Vagina (tissue), 2 donors: ENCODE results near the gene APBB2. TPM values are rescaled to one million over a fixed set of nuclear protein-coding genes. Genes with fewer than 3 reads are reported as not detected.

Experiments
- DNase-seq, 2 donors: peaks; one replicate each; pipeline ENCODE4 v3.0.0-alpha.2; 2017; ENCODE audit errors: extremely low spot score in 2 of 2
- H3K27ac ChIP-seq: fragments of 200-600 bp; sonication (generic); one replicate; pipeline ENCODE4 v1.5.1; 2019
- H3K27me3 ChIP-seq: fragments of 200-600 bp; sonication (generic); one replicate; pipeline ENCODE4 v1.5.1; 2019
- H3K36me3 ChIP-seq, 2 donors: fragments of 200-600 bp; sonication (generic); one replicate each; pipeline ENCODE4 v1.5.1; 2017 to 2019
- H3K4me1 ChIP-seq: fragments of 200-600 bp; sonication (generic); one replicate; pipeline ENCODE4 v1.5.1; 2019
- H3K4me3 ChIP-seq, 2 donors: fragments of 200-600 bp; sonication (generic); 1 replicate in 1 of 2; 2 replicates in 1 of 2; pipeline ENCODE4 v1.5.1; 2016 to 2019
- H3K9me3 ChIP-seq: fragments of 200-600 bp; sonication (generic); one replicate; pipeline ENCODE4 v1.5.1; 2019
- POLR2A ChIP-seq, 2 donors: fragments of 450-650 bp; IDR thresholded peaks; one replicate each; pipeline ENCODE4 v1.6.1; 2017; ENCODE audit warnings: antibody characterized with exemption in 2 of 2, mild to moderate bottlenecking in 2 of 2, moderate library complexity in 2 of 2
- POLR2AphosphoS5 ChIP-seq, 2 donors: sonication (generic); formaldehyde crosslinking; IDR thresholded peaks; one replicate each; pipeline ENCODE4 v1.9.0; 2017; ENCODE audit warnings: antibody characterized with exemption in 2 of 2, mild to moderate bottlenecking in 2 of 2, low read depth in 1 of 2; ENCODE audit not compliant: insufficient read depth in 1 of 2
- intact Hi-C: fragments of 100-400 bp; cut with DNase I; formaldehyde crosslinking; loops from one replicate; pipeline ENCODE4 v1.15.1; 2023
- total RNA-seq: library from RNA; depleted of rRNA; stranded (reverse); fragments of >200 nt; gene quantifications from one replicate; pipeline ENCODE4 v1.2.3, GENCODE V29; 2016
- TF ChIP-seq, protein P1 (sequence below), 3 experiments: fragments of 450-650 bp in 2 of 3; fragments of 200-600 bp in 1 of 3; sonication (generic) in 1 of 3; IDR thresholded peaks; one replicate each; pipeline ENCODE4 v1.5.1; 2017 to 2019; ENCODE audit warnings: antibody characterized with exemption in 3 of 3, mild to moderate bottlenecking in 2 of 3, moderate library complexity in 2 of 3

The APBB2 gene
- total RNA-seq, 1 donor from 2014 or later, result 68.8 TPM

DNA sequence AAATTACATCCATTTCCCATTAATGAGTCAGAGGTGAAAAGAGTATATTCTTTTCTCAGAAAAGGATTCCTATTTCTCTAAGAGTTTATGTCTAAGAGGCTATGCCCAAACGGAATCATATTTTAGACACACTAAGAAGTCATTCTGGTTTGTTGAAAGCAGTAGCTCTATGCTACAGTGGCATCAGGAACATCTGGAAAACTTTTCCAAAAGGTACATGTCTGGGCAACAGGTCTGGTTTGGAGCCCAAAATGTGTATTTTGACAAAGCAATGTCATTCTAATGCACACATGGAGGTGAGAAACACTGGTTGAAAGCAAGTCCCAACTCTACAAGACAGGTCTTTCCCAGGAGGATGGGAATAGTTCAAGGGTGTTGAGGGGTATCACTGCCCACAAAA, 56.1 kb downstream of the APBB2 start:
- Histone ChIP-seq H3K27ac (no peak overlapping the region), H3K4me1 (peaks cover 69% of the 10 kb centered on the region), H3K27me3 (no peaks in the 10 kb centered on the region), H3K9me3 (no peaks in the 10 kb centered on the region), H3K36me3 (no peaks in the 10 kb centered on the region), H3K4me3 (no peak overlapping the region)
- intact Hi-C loops, result loop anchor here (10.0 kb wide), 1 partner anchor 47 kb away; no protein-coding TSS in a partner anchor
- TF ChIP-seq POLR2A (IDR thresholded peaks at IDR 0.05), result no peak
- no peak for TF ChIP-seq POLR2AphosphoS5 (IDR thresholded peaks at IDR 0.05; ENCODE audit: insufficient read depth in 1 of 2, low read depth in 1 of 2)
- TF ChIP-seq, protein P1, sequence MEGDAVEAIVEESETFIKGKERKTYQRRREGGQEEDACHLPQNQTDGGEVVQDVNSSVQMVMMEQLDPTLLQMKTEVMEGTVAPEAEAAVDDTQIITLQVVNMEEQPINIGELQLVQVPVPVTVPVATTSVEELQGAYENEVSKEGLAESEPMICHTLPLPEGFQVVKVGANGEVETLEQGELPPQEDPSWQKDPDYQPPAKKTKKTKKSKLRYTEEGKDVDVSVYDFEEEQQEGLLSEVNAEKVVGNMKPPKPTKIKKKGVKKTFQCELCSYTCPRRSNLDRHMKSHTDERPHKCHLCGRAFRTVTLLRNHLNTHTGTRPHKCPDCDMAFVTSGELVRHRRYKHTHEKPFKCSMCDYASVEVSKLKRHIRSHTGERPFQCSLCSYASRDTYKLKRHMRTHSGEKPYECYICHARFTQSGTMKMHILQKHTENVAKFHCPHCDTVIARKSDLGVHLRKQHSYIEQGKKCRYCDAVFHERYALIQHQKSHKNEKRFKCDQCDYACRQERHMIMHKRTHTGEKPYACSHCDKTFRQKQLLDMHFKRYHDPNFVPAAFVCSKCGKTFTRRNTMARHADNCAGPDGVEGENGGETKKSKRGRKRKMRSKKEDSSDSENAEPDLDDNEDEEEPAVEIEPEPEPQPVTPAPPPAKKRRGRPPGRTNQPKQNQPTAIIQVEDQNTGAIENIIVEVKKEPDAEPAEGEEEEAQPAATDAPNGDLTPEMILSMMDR (IDR thresholded peaks at IDR 0.05), result no peak
- DNase-seq, result no peak

DNA sequence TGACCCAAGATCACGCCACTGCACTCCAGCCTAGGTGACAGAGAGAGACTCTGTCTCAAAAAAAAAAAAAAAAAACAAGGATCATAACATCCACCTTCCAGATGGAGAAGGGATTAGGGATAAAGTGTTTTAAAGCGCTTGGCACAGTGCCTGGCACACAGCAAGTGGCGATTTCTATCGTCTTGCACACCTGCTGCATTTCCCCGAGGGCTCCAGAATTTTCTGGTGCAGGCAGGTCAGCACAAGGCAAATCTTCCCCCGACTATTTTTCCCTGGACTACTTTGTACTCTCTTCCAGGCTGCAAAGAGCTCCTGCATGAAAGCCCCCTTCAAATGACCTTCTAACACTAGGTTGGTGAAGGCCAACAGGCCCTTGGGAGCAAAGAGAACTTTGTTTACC, 57.3 kb downstream of the APBB2 start:
- H3K4me1 ChIP-seq, result peaks cover 69% of the 10 kb centered on the region
- no peaks in the 10 kb centered on the region for H3K9me3 ChIP-seq
- DNase-seq, result peak in 1 of 2 donors; percentile 40
- H3K27me3 ChIP-seq, result no peaks in the 10 kb centered on the region
- H3K27ac ChIP-seq, result no peak overlapping the region
- no peaks in the 10 kb centered on the region for H3K36me3 ChIP-seq
- intact Hi-C loops, result loop anchor here (10.0 kb wide), 1 partner anchor 48 kb away; no protein-coding TSS in a partner anchor
- TF ChIP-seq POLR2A (IDR thresholded peaks at IDR 0.05) (no peak), POLR2AphosphoS5 (IDR thresholded peaks at IDR 0.05; ENCODE audit: insufficient read depth in 1 of 2, low read depth in 1 of 2) (no peak)
- TF ChIP-seq, protein P1 (IDR thresholded peaks at IDR 0.05), result no peak
- no peak overlapping the region for H3K4me3 ChIP-seq

DNA sequence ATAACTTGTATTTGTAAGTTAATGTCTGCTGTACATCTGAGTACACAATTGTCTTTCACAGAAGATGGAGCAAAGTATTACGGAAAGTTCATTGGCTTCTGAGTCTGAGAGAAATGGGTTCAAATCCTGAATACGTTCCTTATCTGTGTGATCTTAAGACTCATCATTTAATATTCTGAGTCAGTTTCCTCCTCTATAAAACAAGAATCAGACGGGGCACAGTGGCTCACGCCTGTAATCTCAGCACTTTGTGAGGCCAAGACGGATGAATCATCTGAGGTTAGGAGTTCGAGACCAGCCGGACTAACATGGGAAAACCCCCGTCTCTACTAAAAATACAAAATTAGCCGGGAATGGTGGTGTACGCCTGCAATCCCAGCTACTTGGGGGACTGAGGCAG, 57.8 kb downstream of the APBB2 start:
- peaks cover 69% of the 10 kb centered on the region for H3K4me1 ChIP-seq
- H3K4me3 ChIP-seq, result no peak overlapping the region
- no peak overlapping the region for H3K27ac ChIP-seq
- no peaks in the 10 kb centered on the region for H3K9me3 ChIP-seq
- TF ChIP-seq, protein P1 (IDR thresholded peaks at IDR 0.05), result no peak
- intact Hi-C loops, result loop anchor here (10.0 kb wide), 1 partner anchor 48 kb away; no protein-coding TSS in a partner anchor
- no peaks in the 10 kb centered on the region for H3K36me3 ChIP-seq
- no peaks in the 10 kb centered on the region for H3K27me3 ChIP-seq
- peak in 1 of 2 donors; percentile 67 for DNase-seq

DNA sequence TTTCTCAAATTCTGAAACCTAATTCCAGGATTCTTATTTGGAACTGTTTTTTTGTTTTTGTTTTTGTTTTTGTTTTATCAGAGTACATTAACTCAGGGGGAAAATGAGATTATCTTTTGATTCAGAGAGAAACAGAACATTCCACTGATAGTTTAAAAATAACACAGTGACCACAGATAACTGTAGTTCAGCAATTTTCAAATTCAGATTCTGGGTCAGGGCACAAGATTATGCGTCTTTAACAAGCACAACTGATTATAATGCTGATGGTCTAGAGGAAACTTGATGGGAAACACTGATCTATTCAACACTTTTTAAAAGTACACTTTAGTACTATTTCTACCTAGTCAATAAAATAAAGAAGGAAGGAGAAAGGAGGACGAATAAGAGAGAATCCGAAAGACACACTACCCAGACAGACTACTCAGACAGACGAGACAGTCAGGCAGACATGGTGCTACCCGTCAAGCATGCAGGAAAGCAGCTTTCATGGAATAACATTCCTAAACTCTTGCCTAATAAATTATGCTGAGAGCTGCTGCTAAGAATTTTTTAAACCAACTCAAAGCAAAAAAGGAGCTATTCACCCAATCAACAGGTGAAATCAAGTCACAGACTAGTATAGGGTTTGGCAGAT, 59.0 kb downstream of the APBB2 start:
- no peaks in the 10 kb centered on the region for H3K9me3 ChIP-seq
- intact Hi-C loops, result loop anchor here (10.0 kb wide), 1 partner anchor 49 kb away; no protein-coding TSS in a partner anchor
- H3K36me3 ChIP-seq, result no peaks in the 10 kb centered on the region
- H3K27me3 ChIP-seq, result no peaks in the 10 kb centered on the region
- peaks cover 57% of the 10 kb centered on the region for H3K4me1 ChIP-seq
- TF ChIP-seq, protein P1 (IDR thresholded peaks at IDR 0.05), result no peak
- TF ChIP-seq POLR2AphosphoS5 (IDR thresholded peaks at IDR 0.05; ENCODE audit: insufficient read depth in 1 of 2, low read depth in 1 of 2) (no peak), POLR2A (IDR thresholded peaks at IDR 0.05) (no peak)
- DNase-seq, result no peak
- no peak overlapping the region for H3K27ac ChIP-seq
- H3K4me3 ChIP-seq, result no peak overlapping the region

DNA sequence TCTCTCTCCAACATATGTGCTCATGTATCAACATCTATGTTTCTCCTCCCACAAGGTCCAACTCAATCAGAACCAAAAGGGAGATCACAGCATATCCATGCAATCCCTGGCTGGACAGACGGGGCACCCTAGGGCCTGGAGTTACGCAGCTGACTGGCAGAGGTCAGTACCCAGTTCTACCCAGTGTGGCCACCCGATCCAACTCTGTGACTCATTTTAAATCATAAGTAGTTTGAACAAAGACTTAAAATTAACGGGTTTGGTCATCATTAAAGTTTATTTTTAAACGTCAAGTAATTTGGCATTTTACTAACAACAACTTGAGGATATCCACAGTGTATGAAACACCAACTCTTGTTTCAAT, 59.5 kb downstream of the APBB2 start:
- H3K27ac ChIP-seq, result no peak overlapping the region
- no peaks in the 10 kb centered on the region for H3K36me3 ChIP-seq
- no peak for DNase-seq
- TF ChIP-seq POLR2A (IDR thresholded peaks at IDR 0.05) (no peak), POLR2AphosphoS5 (IDR thresholded peaks at IDR 0.05; ENCODE audit: insufficient read depth in 1 of 2, low read depth in 1 of 2) (no peak)
- TF ChIP-seq, protein P1 (IDR thresholded peaks at IDR 0.05), result no peak
- H3K4me1 ChIP-seq, result peaks cover 52% of the 10 kb centered on the region
- H3K9me3 ChIP-seq, result no peaks in the 10 kb centered on the region
- no peak overlapping the region for H3K4me3 ChIP-seq
- no peaks in the 10 kb centered on the region for H3K27me3 ChIP-seq
- intact Hi-C loops, result loop anchor here (10.0 kb wide), 1 partner anchor 50 kb away; no protein-coding TSS in a partner anchor
